GM12864 (cell line): ENCODE measurements around the gene NOCT.
"Not testable (repeated sequence)": the region's sequence is repeated elsewhere in the genome, so short reads cannot be mapped to it uniquely, and the experiment has no call there.

Experiments
- DNase-seq: peaks from one replicate; pipeline ENCODE4 v3.0.0-alpha.2; 2011; ENCODE audit warnings: low read depth
- H3K4me3 ChIP-seq: 2 replicates; pipeline ENCODE4 v1.5.1; 2011; ENCODE audit warnings: mild to moderate bottlenecking, low read depth, low read length, control low read depth
- TF ChIP-seq, protein P1 (sequence below): IDR thresholded peaks from 2 replicates; pipeline ENCODE4 v1.5.1; 2011; ENCODE audit warnings: low read depth, mild to moderate bottlenecking, moderate library complexity, low read length, control low read depth, inconsistent platforms; ENCODE audit errors: missing control alignments

Gene NOCT

DNA sequence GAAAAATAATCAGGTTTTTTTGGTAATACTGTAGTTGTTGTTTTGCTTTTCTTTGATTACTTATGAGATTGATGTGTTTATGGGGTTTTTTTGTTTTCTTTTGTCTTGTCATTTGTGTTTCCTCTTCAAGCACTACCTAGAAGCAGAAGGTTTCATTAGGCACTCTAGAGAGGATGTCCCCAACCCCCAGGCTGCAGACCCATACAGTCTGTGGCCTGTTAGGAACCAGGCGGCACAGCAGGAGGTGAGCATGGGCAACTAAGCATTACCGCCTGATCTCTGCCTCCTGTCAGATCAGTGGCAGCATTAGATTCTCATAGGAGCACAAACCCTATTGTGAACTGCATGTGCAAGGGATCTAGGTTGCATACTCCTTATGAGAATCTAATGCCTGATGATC, 22.9 kb upstream of the NOCT start:
- DNase-seq = no peak
- no peak overlapping the region for H3K4me3 ChIP-seq
- TF ChIP-seq, protein P1, sequence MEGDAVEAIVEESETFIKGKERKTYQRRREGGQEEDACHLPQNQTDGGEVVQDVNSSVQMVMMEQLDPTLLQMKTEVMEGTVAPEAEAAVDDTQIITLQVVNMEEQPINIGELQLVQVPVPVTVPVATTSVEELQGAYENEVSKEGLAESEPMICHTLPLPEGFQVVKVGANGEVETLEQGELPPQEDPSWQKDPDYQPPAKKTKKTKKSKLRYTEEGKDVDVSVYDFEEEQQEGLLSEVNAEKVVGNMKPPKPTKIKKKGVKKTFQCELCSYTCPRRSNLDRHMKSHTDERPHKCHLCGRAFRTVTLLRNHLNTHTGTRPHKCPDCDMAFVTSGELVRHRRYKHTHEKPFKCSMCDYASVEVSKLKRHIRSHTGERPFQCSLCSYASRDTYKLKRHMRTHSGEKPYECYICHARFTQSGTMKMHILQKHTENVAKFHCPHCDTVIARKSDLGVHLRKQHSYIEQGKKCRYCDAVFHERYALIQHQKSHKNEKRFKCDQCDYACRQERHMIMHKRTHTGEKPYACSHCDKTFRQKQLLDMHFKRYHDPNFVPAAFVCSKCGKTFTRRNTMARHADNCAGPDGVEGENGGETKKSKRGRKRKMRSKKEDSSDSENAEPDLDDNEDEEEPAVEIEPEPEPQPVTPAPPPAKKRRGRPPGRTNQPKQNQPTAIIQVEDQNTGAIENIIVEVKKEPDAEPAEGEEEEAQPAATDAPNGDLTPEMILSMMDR = no peak

DNA sequence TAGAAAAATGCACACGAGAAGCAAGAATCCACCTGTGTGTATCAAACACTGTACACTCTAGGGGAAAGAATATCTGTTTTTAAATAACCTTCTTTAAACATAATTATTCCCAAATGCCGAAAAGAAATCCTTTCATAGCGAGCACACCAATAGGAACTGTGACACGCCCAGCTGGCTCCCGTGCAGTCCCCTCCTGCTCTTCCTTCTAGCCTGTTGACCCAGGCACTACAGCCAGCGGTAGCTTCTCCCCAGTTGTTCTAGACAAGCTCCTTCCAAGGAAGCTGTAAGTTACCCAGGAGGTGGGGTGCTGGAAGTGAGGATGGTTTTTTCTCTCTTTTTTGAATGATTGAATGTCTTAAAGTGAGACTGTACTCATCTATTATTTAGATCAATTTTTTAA, 19.5 kb upstream of the NOCT start:
- DNase-seq = no peak
- TF ChIP-seq, protein P1 = no peak
- H3K4me3 ChIP-seq = no peak overlapping the region

DNA sequence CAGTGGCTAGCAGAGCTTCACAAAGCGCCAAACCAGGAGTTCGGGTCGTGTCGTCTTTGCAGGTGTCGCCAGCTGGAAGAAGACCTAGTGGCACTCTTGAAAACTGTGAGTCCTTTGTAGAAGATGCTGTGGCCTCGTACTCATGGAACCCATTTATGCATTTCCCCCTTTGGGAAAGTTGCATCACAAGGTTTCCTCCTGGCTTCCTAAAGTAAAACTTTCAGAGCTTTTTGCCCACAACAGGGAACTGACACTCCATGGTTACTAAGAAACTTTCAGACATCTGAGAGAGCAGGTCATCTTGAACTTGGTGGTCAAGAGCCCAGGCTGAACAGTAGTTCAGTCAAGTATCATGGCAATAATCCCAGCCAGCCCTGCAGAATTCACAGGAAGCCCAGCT, 15.9 kb upstream of the NOCT start:
- no peak for DNase-seq
- H3K4me3 ChIP-seq = no peak overlapping the region
- TF ChIP-seq, protein P1 = no peak

DNA sequence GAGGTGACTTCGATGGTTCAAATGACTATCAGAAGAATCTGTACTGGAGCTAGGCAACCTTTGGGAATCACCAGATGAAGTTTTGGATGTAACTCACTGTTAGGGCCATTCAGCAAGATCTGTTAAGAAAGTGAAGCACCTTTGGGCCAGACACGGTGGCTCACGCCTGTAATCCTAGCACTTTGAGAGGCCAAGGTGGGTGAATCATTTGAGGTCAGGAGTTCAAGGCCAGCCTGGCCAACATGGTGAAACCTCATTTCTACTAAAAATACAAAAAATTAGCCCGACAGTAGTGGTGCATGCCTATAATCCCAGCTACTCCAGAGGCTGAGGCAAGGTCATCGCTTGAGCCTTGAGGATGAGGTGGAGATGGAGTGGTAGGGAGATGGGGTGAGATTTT, 15.4 kb upstream of the NOCT start:
- not testable (repeated sequence) for DNase-seq, H3K4me3 ChIP-seq

DNA sequence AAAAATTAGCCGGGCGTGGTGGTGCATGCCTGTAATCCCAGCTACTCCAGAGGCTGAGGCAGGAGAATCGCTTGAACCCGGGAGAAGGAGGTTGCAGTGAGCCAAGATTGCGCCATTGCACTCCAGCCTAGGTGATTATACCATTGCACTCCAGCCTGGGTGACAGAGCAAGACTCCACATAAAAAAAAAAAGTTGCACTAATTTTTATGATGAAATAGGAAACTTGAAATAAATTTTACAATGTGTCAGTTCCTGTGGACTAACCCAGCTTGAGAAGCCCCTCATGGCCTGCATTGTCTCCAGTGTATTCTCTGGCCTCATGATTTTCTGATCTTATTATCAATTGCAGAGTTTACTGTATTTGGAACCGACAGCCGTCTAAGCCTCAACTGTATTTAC, 14.2 kb upstream of the NOCT start:
- not testable (repeated sequence) for DNase-seq, H3K4me3 ChIP-seq

DNA sequence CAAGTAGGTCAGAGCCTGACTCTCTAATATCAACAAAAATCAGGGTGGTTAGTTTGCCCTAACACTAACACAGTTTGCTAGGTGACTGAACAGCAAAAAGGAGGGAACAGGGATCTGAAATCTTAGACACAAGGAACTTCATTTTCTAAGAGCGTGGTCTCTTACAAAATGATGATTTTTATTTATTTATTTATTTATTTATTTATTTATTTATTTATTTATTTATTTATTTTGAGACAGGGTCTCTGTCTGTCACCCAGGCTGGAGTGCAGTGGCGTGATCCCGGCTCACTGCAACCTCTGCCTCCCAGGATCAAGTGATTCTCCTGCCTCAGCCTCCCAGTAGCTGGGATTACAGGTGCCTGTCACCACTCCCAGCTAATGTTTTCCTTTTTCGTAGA, 11.9 kb upstream of the NOCT start:
- not testable (repeated sequence) for DNase-seq, H3K4me3 ChIP-seq

DNA sequence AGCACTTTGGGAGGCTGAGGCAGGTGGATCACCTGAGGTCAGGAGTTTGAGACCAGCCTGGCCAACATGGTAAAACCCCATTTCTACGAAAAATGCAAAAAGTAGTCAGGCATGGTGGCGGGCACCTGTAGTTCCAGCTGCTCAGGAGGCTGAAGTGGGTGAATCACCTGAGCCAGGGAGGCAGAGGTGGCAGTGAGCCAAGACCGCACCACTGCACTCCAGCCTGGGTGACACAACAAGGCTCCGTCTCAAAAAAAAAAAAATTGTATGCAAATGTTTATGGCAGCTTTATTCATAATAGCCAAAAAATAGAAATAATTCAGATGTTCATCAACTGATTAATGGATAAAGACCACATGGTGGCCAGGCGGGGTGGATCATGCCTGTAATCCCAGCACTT, 9.8 kb upstream of the NOCT start:
- no peak overlapping the region for H3K4me3 ChIP-seq
- TF ChIP-seq, protein P1 = no peak
- DNase-seq = no peak

DNA sequence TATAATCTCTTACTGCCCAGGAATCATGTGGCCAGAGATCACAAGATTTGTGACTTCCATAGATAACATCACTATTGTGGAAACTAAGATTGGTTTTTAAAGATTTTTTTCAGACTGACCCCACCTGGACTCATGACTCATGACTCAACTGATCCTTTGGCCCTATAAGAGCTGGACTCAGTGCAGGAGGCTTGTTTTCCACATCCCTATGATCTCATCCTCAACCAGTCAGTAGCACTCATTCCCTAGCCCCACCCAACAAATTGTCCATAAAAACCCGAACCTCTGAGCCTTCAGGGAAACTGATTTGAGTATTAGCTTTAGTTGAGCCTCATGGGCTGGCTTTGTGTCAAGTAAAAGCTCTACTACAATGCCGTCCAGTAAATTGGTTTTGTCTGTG, 7.9 kb upstream of the NOCT start:
- TF ChIP-seq, protein P1 = no peak
- no peak for DNase-seq
- no peak overlapping the region for H3K4me3 ChIP-seq

DNA sequence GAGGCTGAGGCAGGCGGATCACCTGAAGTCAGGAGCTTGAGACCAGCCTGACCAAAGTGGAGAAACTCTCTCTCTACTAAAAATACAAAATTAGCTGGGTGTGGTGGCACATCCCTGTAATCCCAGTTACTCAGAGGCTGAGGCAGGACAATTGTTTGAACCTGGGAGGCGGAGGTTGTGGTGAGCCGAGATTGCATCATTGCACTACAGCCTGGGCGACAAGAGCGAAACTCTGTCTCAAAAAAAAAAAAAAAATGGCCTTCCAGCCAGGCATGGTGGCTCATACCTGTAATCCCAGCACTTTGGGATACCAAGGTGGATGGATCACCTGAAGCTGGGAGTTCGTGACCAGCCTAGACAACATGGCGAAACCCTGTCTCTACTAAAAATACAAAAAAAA, 7.3 kb upstream of the NOCT start:
- H3K4me3 ChIP-seq, DNase-seq: not testable (repeated sequence)
